Measurements from ENCODE around the gene CCDC30.
A peak's percentile ranks its signal among the peaks of the same experiment; 100 is the strongest.

CCDC30 gene

DNA sequence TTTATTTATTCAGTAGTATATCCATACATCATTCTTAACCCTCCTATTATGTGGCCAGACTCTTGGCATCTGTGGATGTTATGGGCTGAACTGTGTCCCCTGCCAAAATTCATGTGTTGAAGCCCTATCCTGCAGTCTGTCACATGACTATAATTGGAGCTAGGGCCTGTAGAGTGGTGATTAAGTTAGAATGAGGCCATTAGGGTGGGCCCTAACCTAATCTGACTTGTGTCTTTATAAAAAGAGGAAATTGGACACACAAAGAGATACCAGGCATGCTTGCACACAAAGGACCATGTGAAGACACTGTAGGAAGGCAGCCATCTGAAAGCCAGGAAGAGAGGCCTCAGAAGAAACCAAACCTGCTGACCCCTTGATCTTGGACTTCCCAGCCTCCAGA lies 13.8 kb upstream of the CCDC30 start:
- TF ChIP-seq, protein P1, sequence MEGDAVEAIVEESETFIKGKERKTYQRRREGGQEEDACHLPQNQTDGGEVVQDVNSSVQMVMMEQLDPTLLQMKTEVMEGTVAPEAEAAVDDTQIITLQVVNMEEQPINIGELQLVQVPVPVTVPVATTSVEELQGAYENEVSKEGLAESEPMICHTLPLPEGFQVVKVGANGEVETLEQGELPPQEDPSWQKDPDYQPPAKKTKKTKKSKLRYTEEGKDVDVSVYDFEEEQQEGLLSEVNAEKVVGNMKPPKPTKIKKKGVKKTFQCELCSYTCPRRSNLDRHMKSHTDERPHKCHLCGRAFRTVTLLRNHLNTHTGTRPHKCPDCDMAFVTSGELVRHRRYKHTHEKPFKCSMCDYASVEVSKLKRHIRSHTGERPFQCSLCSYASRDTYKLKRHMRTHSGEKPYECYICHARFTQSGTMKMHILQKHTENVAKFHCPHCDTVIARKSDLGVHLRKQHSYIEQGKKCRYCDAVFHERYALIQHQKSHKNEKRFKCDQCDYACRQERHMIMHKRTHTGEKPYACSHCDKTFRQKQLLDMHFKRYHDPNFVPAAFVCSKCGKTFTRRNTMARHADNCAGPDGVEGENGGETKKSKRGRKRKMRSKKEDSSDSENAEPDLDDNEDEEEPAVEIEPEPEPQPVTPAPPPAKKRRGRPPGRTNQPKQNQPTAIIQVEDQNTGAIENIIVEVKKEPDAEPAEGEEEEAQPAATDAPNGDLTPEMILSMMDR (IDR thresholded peaks at IDR 0.05; ENCODE audit: insufficient read depth, low read depth, low read length, missing control alignments): no peak
- H3K4me3 ChIP-seq (ENCODE audit: low read depth, low read length): no peak overlapping the region
- DNase-seq (ENCODE audit: low read depth): no peak

DNA sequence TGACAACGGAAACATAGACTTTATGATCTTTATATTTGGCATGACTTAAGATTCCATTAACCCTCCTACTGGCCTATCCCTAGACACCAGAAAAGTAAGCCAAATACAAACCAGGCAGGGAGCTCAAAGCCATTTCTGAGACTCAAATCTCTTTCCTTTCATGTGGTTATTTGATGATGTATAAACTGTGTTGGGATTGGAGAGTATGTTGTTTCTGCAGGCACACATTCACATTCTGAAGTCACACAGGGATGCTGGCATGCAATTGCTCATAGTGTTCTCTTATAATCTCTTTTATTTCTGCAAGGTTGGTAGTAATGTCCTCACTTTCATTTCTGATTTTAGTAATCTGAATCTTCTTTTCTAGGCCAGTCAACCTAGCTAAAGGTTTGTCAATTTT lies 13.0 kb upstream of the CCDC30 start:
- TF ChIP-seq, protein P1 (IDR thresholded peaks at IDR 0.05; ENCODE audit: insufficient read depth, low read depth, low read length, missing control alignments): no peak
- no peak overlapping the region for H3K4me3 ChIP-seq (ENCODE audit: low read depth, low read length)

DNA sequence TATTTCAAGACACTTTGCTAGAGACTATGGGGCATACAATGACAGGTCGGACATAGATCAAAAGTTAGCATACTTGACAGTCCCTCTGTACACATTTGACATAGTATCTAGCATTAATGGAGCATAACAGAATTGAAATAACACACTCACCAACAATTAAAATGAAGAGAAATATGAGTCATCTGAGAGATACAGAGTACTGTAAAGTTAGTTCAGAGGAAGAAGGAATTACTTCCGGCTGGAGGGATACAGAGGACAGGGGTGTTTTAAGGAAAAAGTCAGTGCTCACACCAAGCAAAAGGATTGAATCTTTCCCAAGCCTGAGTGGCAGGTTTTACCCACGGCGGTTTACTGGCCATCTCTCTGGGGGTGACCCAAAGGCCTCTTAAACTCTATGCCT lies 9.7 kb upstream of the CCDC30 start:
- no peak for DNase-seq (ENCODE audit: low read depth)
- TF ChIP-seq, protein P1 (IDR thresholded peaks at IDR 0.05; ENCODE audit: insufficient read depth, low read depth, low read length, missing control alignments): no peak
- no peak overlapping the region for H3K4me3 ChIP-seq (ENCODE audit: low read depth, low read length)

More for the DNA sequence above, 13.0 kb upstream of the CCDC30 start:
- DNase-seq (ENCODE audit: low read depth): peak; percentile 7

DNA sequence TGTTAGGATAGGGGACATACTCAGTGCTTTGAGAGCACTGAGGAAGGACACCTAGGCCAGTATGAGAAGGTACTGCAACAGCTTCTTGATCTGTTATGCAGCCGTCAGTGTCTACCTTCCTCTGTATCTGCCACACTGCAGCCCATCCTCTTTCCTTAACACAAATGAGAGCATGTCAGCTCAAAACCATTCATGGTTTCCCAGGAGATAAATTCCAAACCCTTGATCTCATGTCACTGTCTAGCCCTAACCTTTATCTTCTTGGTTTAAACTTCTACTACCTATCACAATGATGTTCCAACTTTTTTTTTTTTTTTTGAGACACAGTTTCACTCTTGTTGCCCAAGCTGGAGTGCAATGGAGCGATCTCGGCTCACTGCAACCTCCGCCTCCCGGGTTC lies 8.7 kb upstream of the CCDC30 start:
- no peak for DNase-seq (ENCODE audit: low read depth)
- H3K4me3 ChIP-seq (ENCODE audit: low read depth, low read length): no peak overlapping the region
- TF ChIP-seq, protein P1 (IDR thresholded peaks at IDR 0.05; ENCODE audit: insufficient read depth, low read depth, low read length, missing control alignments): no peak

DNA sequence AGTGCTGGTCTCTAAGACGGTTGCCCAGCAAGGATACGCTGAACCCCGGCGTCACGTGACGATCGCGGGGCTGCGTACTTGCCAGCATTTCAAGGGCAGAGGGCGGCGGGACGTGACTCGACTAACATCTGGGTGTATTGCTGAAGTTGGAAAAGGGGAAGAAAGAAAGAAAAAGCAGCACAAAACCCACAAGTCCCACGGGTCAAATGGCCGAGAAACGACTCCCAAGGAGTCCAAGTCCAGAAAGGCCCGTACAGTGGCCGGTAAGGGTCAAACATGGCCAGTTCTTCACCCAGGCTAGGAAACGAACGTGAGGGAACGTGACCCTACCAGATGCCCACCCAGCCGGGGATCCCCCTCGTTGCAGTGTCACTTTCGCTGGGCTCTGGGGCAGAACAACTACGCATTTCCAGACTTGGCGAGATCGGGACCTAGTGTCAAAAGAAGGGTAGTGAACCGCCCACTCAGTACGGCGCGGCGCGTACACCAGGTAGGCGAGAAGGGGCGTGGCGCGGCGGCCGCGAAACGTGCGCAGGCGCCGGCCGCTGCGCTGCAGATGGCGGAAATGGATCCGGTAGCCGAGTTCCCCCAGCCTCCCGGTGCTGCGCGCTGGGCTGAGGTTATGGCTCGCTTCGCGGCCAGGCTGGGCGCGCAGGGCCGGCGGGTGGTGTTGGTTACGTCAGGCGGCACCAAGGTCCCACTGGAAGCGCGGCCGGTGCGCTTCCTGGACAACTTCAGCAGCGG lies 6.9 kb upstream of the CCDC30 start, which contains the start of the genes PPCS and ZMYND12:
Gene PPCS, plus strand, starts transcription at position 534 of the 744 bp plus-strand sequence. Its CDS starts 23 bp downstream, at position 557.
Gene ZMYND12, minus strand, starts transcription at position 13 of the 744 bp plus-strand sequence. CDS start 25 bp downstream, outside the sequence.
- peak; percentile 95 for DNase-seq (ENCODE audit: low read depth)
- TF ChIP-seq, protein P1 (IDR thresholded peaks at IDR 0.05; ENCODE audit: insufficient read depth, low read depth, low read length, missing control alignments): no peak
- peak within 1 kb of the TSS; percentile 78 for H3K4me3 ChIP-seq (ENCODE audit: low read depth, low read length)

DNA sequence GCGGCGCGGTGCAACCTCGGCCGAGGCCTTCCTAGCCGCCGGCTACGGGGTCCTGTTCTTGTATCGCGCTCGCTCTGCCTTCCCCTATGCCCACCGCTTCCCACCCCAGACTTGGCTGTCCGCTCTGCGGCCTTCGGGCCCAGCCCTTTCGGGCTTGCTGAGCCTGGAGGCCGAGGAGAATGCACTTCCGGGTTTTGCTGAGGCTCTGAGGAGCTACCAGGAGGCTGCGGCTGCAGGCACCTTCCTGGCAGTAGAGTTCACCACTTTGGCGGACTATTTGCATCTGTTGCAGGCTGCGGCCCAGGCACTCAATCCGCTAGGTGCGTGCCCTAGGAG lies 6.4 kb upstream of the CCDC30 start:
- peak; percentile 88 for DNase-seq (ENCODE audit: low read depth)
- H3K4me3 ChIP-seq (ENCODE audit: low read depth, low read length): peak overlapping the region; percentile 78
- TF ChIP-seq, protein P1 (IDR thresholded peaks at IDR 0.05; ENCODE audit: insufficient read depth, low read depth, low read length, missing control alignments): no peak

DNA sequence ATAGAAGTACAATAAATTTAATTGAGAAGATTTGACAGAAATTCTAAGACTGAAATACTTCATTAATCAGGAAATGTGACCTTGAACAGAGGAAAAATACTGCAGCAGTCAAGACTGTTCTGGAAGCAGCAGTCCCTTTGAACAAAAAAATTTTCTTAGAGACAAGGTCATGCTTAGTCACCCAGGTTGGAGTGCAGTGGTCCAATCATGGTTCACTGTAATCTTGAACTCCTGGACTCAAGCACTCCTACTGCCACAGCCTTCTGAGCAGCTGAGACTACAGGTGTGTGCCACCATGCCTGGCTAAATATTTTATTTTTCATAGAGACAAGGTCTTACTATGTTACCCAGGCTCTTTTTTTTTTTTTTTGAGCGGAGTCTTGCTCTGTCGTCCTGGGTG lies 1.9 kb upstream of the CCDC30 start:
- H3K4me3 ChIP-seq (ENCODE audit: low read depth, low read length): no peak overlapping the region
- TF ChIP-seq, protein P1 (IDR thresholded peaks at IDR 0.05; ENCODE audit: insufficient read depth, low read depth, low read length, missing control alignments): no peak
- no peak for DNase-seq (ENCODE audit: low read depth)
